PC-9 (cell line): ENCODE data around the gene UBR4.

Experiments used
- EZH2 ChIP-seq: fragments of 200-600 bp; sonication (generic); IDR thresholded peaks from 2 replicates; pipeline ENCODE4 v1.8.0; 2017; ENCODE audit warnings: antibody characterized with exemption, low read depth
- TF ChIP-seq, protein P1 (sequence below): fragments of 200-600 bp; sonication (generic); conservative IDR thresholded peaks from 2 replicates; pipeline ENCODE4 v1.6.1; 2017; ENCODE audit warnings: mixed run types, antibody characterized with exemption, mild to moderate bottlenecking, moderate library complexity

GRCh38 chr1:19255288-19255687, 45.2 kb upstream of the UBR4 start:
- TF ChIP-seq, protein P1, sequence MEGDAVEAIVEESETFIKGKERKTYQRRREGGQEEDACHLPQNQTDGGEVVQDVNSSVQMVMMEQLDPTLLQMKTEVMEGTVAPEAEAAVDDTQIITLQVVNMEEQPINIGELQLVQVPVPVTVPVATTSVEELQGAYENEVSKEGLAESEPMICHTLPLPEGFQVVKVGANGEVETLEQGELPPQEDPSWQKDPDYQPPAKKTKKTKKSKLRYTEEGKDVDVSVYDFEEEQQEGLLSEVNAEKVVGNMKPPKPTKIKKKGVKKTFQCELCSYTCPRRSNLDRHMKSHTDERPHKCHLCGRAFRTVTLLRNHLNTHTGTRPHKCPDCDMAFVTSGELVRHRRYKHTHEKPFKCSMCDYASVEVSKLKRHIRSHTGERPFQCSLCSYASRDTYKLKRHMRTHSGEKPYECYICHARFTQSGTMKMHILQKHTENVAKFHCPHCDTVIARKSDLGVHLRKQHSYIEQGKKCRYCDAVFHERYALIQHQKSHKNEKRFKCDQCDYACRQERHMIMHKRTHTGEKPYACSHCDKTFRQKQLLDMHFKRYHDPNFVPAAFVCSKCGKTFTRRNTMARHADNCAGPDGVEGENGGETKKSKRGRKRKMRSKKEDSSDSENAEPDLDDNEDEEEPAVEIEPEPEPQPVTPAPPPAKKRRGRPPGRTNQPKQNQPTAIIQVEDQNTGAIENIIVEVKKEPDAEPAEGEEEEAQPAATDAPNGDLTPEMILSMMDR = no peak
- TF ChIP-seq EZH2 = no peak
